Ammon's horn (tissue), 1 donor: ENCODE data around the gene UBASH3A.

Experiments
- DNase-seq: peaks from one replicate; pipeline ENCODE4 v3.0.0-alpha.2; 2016; ENCODE audit warnings: low spot score

UBASH3A gene

DNA sequence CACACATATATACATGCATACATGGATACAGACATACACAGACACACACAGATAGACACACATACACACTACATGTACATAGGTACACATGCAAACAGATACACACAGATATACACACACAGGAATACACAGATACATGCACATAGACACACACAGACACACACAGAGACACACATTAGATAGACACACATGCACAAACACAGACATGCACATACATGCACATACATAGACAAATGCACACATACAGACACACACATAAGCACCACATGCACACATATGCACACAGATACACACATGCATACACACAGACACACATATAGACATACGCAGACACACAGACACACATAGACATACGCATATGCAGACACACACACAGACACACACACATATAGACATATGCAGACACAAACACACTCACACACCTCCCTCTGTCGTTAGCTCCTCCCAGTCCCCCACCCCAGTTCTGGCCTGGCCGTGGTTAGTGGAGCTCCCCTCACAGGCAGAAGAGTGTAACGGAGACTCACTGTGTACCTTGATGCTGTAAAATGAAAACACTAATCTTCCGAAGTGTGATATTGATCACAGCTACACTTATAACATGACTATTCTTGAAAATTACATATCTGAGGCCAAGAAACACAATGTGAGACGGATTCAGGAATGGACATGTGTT is 7.6 kb downstream of the UBASH3A start:
- no peak for DNase-seq

GRCh38 chr21:42411891-42412635 is 8.4 kb downstream of the UBASH3A start:
- DNase-seq, result no peak

DNA sequence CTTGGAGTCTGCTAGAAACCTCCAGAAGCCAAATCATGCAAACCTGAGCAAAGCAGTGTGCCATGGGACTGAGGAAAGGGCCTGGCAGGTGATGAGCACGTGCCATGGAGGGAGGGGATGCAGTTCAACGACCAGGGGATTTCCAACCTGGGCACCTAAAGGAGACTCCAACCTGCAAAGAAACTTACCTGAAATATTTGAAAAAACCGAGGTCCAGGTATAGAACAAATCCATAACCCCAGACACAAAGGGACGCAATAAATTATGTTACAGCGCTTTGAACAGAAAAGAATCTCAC is 8.9 kb downstream of the UBASH3A start:
- no peak for DNase-seq

- no peak for DNase-seq
These were observed 9.4 kb downstream of the UBASH3A start for GRCh38 chr21:42413093-42413492.

GRCh38 chr21:42413500-42413899 is 9.8 kb downstream of the UBASH3A start:
- no peak for DNase-seq

- DNase-seq, result no peak
These were observed 10.4 kb downstream of the UBASH3A start for GRCh38 chr21:42414066-42414465.

DNA sequence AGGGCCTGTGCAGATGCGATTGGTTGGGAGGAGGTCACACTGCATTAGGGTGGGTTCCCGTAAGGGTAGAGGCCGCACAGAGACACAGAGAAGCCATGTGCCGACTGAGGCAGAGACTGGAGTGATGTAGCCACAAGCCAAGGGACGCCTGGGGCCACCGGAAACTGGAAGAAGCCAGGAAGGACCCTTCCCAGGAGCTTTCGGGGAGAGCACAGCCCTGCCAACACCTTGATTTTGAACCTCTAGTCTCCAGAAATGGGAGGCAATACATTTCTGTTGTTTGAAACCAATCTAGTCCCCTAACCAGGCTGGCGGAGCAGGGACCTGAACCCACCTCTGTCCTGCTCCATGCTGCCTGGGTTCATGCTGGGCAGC is 10.8 kb downstream of the UBASH3A start:
- no peak for DNase-seq

DNA sequence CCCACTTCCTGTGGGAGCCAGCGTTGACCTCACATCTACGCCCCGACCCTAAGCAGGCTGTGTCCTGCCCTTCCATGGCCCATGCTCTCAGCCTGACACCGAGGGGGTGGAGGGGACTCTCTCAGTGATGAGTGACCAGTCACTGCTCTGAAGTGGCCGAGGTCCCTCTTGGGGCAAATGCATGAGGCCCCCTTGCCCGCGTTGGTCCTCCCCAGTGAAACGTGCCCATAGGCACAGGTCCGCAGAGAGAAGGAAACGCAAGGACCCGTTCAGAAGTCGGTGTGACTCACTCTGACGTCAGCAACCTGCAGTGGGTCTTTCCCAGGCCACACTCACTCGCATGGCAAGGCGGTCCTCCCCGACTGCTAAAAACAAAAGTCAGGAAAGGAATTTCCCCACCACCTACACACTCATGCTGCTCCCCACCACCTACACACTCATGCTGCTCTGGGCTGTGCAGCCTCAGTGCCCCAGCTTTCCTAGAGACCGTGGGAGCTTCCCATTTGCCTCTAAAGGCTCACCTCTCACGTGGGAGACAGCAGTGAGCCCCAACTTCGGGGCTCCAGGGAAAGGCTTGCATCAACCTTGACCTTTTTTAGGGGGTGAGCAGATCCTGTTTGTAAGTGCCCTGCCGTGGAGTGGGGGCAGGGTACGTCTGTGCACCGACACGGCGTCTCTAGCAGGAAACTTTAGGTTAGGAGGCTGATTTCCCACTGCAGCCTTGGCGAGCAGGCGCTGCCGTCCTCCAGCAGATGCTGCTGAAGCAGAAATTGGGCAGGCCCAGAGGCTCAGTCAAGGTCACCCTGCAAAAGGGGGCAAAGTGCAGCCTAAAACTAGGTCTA is 11.4 kb downstream of the UBASH3A start:
- peak; percentile 53 for DNase-seq

DNA sequence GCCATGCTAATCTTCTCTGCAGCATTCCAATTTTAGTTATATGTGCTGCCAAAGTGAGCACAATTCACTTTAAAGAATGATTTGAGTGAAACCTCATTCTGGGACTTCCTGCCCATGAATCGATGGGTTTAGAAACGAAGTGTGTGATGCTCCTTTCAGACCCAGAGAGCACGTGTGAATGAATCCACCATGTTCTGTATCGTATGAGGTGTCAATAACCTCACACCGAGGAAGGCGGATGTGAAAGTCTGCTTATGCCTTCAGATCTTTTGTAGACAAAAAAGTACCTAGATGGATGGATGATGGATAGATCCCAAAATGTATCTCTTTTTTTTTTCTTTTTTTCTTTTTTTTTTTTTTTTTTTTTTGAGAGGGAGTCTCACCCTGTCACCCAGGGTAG is 13.8 kb downstream of the UBASH3A start:
- DNase-seq, result no peak

- no peak for DNase-seq
These were observed 15.2 kb downstream of the UBASH3A start for GRCh38 chr21:42418886-42419285.

GRCh38 chr21:42419845-42420244 is 16.1 kb downstream of the UBASH3A start:
- DNase-seq, result no peak

DNA sequence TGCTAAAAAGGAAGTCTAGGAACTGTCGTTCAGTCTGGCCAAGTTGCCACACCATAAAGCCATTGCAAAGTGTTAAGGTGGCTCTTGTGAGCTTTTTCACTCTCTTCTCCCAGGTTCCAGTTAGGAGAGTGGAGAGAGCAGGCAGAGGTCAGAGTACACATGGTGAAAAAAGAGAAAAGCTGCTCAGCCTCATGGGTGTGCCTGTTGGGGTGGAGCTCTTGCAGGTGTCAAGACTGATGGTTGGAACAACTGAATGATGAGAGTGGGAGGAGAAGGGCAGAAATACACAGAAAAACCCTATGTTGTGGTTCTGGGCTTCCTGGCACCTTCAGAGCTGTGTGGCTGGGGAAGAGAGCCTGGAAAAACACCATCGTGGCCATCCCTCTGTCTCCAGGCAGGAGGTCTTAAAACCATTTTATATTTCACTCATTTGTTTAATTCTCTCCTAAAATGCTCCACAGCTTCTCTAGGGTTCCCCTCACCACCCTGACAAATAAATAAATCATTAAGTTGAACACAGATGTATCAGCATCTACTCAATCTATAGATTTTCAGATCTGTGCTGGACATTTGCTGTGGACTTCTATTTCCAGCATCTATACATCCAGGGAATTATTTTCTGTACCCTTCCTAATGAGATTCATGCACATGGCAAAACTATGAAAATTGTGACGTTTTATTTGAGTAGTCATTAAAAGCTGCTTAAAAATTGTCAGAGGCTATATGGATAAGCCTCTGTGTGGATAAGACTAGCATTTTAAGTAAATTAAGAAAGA is 17.5 kb downstream of the UBASH3A start:
- no peak for DNase-seq

- no peak for DNase-seq
These were observed 19.5 kb downstream of the UBASH3A start for GRCh38 chr21:42423197-42423675.

DNA sequence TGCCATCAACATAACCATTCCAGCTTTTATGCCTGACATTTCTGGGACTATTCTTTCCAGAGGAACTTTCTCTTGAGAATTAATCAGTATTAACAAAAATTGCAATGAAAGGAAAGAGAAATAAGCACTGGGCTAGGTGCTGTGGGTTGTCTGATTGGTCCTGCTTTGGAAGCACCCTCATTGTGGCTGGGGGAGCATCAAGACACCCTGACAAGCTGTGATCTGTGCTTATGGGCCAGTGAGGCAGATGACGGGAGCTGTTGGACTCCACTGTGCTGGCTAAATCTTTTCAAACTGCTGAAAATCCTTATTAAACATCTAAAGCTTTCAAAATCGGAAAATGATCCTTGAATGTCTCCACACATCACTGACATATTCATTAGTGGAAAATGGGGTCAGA is 20.0 kb downstream of the UBASH3A start:
- DNase-seq, result no peak

- DNase-seq, result no peak
These were observed 21.3 kb downstream of the UBASH3A start for GRCh38 chr21:42424914-42425541.

GRCh38 chr21:42425591-42425990 is 21.9 kb downstream of the UBASH3A start:
- DNase-seq, result no peak

- DNase-seq, result no peak
These were observed 22.7 kb downstream of the UBASH3A start for GRCh38 chr21:42426424-42426823.

DNA sequence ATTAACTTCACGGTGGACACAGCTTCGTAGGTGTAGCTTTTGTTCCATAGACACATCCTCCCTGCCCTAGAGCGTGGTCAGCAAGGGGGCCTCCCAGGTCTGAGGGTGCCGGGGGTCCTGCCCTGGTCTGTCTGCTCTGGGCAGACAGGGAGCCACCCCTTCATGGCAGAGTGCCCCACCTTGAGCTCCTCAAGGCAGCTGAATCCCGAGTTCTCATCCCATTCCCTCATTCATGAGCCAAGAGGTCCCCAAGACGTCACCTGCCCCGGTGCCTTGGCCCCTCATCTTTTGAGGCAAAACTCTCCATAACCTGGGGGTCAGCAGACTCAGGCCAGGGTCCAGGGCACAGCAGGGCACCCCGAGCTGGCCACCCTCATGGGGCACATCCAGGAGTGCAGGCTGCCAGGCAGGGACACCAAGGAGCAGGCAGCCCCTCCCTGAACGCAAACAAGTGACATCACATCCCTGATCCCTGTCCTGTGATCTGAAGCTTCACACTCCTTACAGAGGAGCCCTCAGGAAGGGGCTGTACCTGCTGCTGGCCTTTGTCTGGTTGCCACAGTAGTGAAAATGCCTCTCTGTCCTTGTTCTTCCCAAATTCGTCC is 23.3 kb downstream of the UBASH3A start:
- no peak for DNase-seq

DNA sequence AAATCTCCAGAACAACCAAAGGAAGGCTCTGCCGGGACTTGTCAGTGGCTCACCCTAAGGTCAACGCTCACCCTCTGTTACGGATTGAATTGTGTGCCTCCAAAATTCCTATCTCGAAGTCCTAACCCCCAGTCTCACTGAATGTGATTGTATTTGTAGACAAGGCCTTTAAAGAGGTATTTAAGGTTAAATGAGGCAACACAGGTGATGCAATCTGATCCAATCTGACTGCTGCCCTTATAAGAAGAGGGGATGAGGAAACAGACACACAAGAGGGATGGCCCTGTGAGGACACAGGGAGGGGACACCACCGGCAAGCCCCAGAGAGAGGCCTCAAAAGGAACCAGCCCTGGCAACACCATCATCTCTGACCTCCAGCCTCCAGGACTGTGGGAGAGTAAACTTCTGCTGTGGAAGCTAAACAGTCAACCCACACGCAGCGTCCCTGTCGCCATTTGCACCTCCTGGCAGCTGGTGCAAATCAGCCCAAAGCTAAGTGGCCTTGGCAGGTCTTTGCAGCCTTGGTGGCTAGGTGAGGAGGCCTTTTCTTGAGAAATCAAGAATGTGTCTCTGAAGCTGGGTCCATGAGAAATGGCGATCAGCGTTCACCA is 24.2 kb downstream of the UBASH3A start:
- DNase-seq, result no peak

DNA sequence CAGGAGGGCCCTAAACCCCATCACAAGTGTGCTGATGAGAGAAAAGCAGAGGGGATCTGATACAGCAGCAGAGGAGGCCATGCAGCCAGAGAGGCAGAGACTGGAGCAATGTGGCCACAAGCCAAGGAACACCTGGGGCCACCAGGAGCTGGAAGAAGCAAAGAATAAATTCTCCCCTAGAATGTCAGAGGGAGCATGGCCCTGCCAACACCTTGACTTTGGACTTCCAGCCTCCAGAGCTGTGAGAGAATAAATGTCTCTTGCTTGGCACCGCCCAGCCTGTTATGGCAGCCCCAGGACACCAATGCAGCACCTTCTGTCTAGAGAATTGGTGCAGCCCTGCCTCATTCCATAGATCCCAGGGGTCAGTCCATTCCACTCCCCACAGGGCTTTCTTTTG is 25.3 kb downstream of the UBASH3A start:
- no peak for DNase-seq

DNA sequence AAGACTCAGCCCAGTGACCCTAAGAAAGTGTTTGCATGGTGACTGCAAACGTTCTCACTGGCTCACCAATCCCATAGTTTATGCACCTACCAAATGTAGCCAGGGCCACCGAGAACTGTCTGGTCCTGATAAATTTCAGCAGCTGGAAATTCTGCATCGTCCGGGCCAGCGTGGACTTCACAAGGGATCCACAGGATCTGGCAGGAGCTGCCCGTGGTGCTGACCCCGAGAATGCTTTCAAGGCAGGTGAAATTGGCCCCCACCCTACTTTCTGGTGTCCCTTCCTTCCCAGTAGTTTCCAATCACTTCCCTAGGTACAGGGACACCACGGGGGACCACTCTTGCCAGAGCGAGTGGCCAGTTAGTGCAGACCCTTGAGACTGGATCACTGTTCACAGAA is 26.2 kb downstream of the UBASH3A start:
- DNase-seq, result no peak
